Measurements from ENCODE around the gene MALRD1.

MALRD1 gene

GRCh38 chr10:19221216-19221615 is 172.6 kb downstream of the MALRD1 start:
- DNase-seq (ENCODE audit: low read depth in 2 of 2): no peak

- DNase-seq (ENCODE audit: low read depth in 2 of 2): no peak
Measured at GRCh38 chr10:19226025-19226424, 177.4 kb downstream of the MALRD1 start.

- DNase-seq (ENCODE audit: low read depth in 2 of 2): no peak
Measured at GRCh38 chr10:19231034-19231433, 182.4 kb downstream of the MALRD1 start.

DNA sequence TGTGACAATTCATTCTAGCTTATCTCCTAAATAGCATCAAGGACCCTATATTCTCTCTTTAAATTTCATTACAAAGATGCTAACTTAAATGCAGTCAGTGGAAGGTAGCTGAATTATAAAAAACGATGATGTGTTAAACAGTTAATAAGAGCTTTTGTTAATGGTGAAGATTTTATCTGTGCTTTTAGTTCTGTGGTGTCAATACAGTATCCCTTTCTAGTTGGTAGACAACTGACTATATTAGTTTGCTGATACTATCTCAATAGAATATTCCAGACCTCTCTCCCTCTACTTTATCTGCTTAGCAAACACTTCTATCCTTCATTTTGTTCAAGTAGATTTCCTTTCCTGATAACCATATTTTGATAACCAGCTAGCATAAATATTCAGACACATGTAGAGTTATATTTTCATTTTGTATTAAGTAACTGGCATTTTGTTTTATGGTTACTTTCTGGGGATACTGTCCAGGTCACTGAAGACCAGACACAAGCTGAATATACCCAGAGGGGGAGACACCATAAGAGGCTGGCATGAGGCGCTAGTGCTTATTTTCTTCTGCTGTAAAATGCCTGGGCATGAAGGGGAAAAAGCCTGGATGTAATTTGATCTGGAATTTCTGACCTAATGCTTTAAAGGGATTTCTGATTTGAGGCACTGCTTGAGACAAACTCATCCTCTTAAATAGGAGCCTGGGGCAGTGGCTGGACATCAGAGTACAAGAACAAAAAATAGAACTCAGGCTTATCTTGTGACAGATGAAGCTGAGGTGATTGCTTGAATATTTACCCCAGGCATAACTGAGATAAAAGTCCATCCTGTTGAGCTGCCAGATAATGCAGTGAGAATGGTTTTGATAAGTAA is 197.5 kb downstream of the MALRD1 start:
- no peak for DNase-seq (ENCODE audit: low read depth in 2 of 2)

DNA sequence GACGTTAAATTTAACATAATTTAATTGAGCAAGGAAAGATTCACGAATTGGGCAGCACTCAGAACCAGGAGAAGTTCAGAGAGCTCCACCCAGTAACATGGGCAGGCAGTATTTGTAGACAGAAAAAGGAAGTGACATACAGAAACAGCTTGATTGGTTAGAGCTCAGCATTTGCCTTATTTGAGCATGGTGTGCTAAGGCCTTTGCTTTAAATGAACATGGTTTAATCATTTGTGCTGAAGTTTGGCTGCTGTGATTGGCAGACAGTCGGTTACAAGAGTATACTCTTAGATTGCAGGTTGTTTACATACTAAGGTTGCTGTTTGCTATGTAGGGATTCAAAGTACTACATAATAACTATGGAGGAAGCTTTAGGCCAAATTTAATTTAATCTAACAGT is 199.2 kb downstream of the MALRD1 start:
- no peak for DNase-seq (ENCODE audit: low read depth in 2 of 2)

GRCh38 chr10:19250546-19250945 is 201.9 kb downstream of the MALRD1 start:
- DNase-seq (ENCODE audit: low read depth in 2 of 2): no peak

DNA sequence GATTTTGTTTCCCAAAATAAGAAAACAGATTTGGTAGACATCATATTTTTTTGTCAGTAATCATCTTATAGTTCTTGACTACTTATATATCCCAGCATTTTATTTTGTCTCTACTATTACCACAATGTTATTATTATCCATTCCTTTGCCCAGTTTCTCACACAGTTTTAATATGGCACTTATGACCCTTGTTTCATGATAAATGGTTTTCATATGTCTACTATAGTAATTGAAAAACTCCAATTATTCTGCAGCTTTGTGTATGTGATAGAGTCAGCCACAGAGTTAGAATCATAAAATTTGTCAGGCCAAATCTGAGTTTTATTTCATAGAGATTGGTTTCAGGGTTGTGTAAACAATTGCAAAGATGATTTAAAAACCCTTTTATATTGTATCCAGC is 203.9 kb downstream of the MALRD1 start:
- DNase-seq (ENCODE audit: low read depth in 2 of 2): no peak

- no peak for DNase-seq (ENCODE audit: low read depth in 2 of 2)
Measured at GRCh38 chr10:19256331-19256730, 207.7 kb downstream of the MALRD1 start.

DNA sequence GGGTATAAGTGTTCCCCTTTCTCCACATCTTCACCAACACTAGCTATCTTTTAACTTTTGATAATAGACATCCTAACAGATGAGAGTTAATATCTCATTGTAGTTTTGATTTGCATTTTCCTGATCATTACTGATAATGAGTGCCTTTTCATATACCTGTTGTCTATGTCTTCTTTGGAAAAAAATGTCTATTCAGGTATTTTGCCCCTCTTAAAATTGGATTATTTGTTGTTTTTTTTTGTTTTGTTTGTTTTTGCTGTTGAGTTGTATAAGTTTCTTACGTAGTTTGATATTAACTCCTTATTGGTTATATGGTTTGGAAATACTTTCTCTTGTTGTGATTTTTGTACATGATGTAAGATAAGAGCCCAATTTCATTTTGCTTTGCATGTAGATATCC is 214.7 kb downstream of the MALRD1 start:
- no peak for DNase-seq (ENCODE audit: low read depth in 2 of 2)

- DNase-seq (ENCODE audit: low read depth in 2 of 2): no peak
Measured at GRCh38 chr10:19283285-19283684, 234.7 kb downstream of the MALRD1 start.

DNA sequence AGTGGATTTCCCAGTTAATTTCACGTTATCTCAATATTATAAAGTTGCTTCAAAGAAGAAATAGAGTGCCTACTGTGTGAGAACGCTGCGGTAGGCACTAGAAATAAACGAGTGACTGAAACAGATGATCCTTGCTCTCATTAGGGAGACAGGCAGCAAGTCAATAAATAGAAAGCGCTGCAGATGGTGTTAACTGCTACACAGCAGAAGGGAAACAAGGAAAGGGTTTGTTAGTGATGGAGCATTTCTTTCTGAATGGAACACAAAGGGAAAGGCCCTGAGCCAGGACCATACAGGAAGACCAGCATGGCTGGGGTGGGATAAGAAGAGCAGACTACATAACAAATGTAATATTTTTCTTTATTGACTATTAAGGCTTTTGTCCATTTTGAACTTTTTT is 235.2 kb downstream of the MALRD1 start:
- no peak for DNase-seq (ENCODE audit: low read depth in 2 of 2)

DNA sequence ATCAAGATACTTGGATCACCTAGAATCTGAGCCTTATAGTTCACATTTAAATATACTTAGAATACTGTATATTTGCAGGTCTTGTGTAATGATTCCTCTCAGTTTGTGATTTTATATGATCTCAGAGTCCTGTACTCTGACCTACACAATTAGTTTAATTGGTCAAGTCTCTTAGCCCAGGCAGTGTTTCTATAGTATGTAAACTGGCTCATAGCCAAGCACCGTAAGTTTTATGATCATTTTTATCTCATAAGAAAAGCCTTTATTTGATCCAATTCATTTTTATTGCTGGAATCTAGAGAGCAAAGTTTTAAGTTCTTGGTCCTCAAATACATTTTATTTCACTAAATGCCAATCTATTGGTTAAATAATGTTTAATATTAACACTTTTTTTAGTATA is 242.2 kb downstream of the MALRD1 start:
- no peak for DNase-seq (ENCODE audit: low read depth in 2 of 2)

- DNase-seq (ENCODE audit: low read depth in 2 of 2): no peak
Measured at GRCh38 chr10:19294233-19294632, 245.6 kb downstream of the MALRD1 start.

- no peak for DNase-seq (ENCODE audit: low read depth in 2 of 2)
Measured at GRCh38 chr10:19299645-19300044, 251.0 kb downstream of the MALRD1 start.

DNA sequence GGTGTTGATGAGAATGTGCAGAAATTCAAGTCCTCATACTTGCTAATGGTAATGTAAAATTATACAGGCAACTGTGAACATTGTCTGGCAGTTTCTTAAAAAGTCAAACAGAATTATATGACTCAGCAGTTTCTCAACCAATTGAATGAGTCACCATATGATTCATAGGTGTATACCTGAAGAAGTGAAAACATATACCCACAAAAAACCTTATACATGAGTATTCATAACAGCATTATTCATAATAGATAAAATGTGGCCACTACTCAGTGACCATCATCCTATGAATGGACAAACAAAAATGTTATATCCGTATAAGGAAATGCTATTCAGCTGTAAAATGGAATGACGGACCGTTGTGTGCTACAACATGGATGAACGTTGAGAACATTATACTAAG is 253.5 kb downstream of the MALRD1 start:
- no peak for DNase-seq (ENCODE audit: low read depth in 2 of 2)

DNA sequence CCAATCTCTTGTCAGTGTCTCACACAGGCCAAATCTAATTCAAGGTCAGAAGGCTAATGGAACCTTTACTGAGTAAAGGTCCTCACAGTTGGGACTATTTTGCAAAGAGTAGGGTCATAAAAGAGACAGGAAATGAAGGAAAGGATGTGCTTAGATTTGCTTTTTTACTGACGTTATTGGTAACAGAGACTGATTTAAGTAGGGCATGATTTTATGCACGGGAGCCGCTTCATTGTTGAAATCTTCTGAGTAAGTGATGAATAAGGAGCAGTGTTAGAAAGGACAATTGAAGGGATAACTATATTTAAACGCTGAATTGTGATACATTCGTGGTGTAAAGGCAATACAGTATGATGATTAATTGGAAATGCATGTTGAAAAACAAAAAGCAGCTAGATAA is 261.5 kb downstream of the MALRD1 start:
- no peak for DNase-seq (ENCODE audit: low read depth in 2 of 2)

DNA sequence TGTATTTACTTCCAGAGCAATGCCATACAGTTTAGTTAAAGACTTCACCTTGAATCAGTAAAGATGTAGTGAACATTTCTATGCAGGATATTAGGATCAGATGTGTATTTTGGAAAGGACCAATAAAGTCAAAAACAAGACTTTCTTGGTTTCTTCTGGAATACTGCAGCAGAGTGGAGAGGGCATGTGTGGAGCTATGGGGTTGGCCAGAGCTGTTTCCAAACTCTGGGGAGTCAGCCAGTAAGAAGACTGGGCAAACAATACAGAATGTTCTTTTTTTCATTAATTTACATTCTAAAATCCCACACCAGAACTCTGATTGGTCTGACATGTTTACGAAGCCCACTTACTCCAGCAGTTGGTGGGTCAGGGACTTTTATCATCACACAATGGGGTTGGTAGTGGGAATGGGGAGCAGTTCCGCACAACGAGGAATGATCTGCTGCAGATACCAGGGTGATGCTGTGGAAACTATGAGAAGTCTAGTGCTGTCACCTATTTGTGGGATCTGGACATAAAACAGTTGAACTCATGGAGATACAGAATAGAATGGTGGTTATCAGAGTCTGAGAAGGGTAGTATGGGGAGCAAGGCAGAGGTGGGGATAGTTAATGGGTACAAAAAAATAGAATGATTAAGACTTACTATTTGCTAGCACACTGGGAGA is 267.7 kb downstream of the MALRD1 start:
- DNase-seq (ENCODE audit: low read depth in 2 of 2): no peak

DNA sequence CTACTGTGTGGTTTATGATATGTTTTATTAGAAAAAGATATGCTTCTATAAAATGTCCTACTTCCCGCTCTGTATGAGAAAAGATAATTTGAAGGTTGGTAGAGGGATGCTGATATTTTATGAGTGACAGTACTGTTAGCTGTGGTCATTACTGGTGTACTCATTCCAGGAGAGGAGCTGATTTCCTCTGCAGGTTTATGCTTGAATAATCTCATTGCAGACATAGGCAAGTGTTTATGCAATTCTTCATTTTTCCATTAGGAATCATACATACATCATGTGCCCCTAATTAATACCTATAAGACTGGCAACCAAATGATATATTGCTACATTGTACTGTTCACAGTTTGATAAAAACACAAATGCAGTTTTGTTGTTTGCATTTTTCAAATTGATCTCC is 269.4 kb downstream of the MALRD1 start:
- DNase-seq (ENCODE audit: low read depth in 2 of 2): no peak

- no peak for DNase-seq (ENCODE audit: low read depth in 2 of 2)
Measured at GRCh38 chr10:19325581-19325980, 277.0 kb downstream of the MALRD1 start.

DNA sequence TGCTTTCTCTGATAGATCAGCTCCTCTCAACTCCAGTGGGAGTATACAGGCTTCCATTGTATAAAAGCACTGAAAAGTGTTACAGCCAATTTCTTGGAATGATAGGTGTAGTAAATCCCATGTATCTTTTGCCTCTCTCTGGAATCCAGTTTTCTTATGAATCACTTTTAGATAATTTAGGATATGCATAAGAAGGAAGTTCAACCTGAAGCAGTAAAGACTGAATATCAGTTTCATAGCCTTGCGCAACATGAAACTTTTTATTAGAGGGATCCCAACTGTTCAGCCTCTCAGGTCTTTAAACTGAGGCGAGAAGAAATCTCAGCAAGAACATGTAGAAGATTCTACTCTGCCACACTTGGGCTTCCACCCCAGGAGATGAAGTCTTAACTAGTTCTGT is 280.0 kb downstream of the MALRD1 start:
- DNase-seq (ENCODE audit: low read depth in 2 of 2): no peak

DNA sequence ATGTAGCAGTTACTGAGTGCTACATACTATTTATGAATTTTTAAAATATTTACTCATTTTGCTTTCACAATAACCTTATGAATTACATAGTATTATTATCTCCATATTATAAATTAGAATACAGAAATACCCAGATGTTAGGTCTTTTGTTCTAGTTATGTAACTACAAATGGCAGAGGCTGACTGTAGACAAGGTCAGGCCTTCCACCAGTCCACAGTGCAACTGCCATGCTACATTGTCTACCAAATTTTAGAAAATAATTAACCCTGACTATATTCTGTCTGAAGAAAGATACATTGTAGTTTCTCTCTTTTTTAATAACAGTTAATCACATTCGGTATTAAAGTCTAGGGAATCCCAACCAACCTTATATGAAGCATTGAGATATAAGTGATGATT is 280.9 kb downstream of the MALRD1 start:
- DNase-seq (ENCODE audit: low read depth in 2 of 2): no peak

DNA sequence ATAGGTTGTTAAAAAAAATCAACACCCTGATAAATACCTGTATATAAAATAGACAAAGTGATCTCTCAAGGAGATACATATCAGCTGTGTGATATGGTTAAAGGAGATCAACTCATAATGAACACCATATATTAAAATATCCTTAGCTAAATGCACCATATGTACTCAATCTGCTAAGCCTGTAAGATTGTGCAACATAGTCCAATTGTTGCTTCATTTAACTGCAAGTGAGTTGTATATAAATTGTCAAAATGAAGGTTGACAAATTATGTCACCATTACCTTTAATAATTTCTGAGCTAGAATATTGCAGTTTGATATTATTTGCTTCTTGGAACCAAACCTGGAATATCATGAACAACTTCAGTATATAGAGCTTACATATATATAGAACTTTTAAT is 283.7 kb downstream of the MALRD1 start:
- DNase-seq (ENCODE audit: low read depth in 2 of 2): no peak

DNA sequence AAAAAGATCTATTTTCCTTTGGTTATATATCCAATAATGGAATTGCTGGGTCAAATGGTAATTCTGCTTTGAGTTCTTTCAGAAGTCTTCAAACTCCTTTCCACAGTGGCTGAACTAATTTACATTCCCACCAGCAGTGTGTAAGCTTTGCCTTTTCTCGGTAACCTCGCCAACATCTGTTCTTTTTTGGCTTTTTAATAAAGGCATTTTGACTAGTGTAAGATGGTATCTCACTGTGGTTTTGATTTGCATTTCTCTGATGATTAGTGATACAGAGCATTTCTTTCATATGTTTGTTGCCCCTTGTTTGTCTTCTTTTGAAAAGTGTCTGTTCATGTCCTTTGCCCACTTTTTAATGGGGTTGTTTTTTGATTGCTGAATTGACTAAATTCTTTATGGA is 285.0 kb downstream of the MALRD1 start:
- no peak for DNase-seq (ENCODE audit: low read depth in 2 of 2)
